Left kidney (tissue), 2 donors: ENCODE results near the gene STK38L. TPM values are rescaled to one million over a fixed set of nuclear protein-coding genes. Genes with fewer than 3 reads are reported as not detected.

Experiments
- DNase-seq: peaks from one replicate; pipeline ENCODE4 v3.0.0-alpha.2; 2013
- polyA plus RNA-seq: library from polyadenylated mRNA; unstranded; fragments of 120-200 nt; gene quantifications from one replicate; pipeline ENCODE4 v1.2.1, GENCODE V29; 2013; ENCODE audit not compliant: insufficient read length

The STK38L gene
- polyA plus RNA-seq, 1 donor, result 49.0 TPM

GRCh38 chr12:27274706-27275105 lies 30.6 kb downstream of the STK38L start:
- DNase-seq, result no peak

- no peak for DNase-seq
Observed at GRCh38 chr12:27276275-27276674, 32.2 kb downstream of the STK38L start.

DNA sequence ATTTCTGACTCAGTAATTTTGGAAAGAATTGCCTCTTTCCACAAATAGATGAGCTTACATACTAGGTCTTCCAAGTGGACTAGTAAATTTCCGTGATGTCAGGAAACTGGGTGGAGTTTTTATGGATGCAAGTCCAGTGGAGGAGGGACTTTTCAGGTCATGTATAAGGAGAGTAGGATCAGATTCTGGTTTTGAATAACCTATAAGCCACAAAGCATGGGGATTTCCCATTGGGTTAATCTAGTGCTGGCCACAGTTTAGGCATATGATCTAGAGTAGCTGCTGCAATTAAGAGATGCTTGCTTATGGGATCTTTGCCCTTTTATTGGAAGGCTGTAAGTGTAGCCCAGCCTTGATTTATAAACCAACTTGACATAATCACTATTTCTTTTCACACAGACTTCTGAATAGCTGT lies 33.8 kb downstream of the STK38L start:
- no peak for DNase-seq

DNA sequence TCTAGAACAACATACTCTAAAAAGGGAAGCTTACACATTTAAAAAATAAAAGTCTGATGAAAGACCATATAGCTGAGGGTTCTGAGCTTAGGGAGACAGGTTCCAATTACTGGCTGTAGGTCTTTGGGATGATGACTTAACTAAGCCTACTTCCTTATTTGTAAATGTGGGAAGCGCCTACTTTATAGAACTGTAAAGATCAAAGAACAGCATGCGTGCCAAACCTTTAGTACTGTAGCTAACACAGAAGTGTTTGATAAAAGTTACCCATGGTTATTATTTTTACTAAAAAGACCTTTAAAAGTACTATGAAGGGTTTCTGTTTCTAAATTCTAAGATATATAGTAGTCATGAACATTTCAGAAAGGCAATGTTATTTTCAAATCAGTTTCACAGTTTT lies 35.7 kb downstream of the STK38L start:
- no peak for DNase-seq

GRCh38 chr12:27280412-27280811 lies 36.3 kb downstream of the STK38L start:
- DNase-seq, result no peak

DNA sequence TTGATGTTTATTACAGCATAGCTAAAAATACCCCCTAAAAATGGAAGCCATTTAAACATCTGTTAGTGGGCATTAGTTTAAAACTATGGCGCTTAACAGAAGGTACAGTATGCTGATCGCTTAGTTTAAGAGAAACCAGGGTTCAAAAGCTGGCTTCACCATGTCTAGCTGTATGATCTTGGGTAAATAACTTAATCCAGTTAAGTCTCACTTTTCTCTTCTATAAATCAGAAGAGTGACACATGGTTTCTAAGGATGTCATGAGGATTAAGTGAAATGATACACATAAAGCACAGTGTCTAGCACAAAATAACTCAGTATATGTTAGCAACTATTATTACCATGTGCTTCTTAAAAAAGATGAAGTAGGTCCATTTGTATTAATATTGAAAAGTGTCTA lies 38.7 kb downstream of the STK38L start:
- no peak for DNase-seq

DNA sequence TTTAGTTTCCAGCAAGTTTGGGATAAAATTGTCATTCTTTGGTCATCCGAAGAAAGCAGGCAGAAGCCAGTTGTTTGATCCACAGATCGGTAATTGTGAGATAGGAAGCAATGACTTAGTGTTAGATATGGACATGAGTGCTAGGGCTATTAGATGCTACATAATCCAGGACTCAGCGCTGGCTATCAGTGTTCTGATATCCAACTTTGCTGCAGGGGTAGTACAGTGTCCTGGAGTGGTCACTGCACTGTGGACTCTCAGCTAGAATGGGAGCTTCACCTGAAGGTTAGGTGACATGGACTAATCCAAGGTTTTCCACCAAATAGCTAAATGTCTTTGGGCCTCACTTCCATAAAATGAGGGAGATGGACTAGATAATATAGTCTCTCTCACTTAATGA lies 39.9 kb downstream of the STK38L start:
- no peak for DNase-seq

- DNase-seq, result no peak
Observed at GRCh38 chr12:27284751-27285150, 40.7 kb downstream of the STK38L start.

DNA sequence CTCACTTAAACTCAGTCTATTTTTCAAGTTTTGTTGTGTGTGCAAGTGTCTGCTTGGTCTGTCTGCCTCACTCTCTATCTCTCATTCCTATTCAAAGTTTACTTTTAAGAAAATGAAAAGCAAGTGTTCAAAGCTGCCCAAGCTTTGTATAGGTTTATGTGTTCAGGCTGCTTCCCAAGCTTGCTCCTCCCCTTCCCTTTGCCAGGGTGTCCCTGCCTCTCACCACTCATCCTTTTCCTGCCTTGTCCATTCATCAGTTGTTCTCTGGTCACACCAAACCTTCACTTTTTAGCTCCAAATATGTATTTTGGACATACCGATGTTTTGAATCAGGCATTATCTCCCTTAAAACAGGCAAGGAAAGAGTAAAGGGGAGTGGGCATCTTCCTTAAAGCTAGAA lies 41.3 kb downstream of the STK38L start:
- no peak for DNase-seq

- no peak for DNase-seq
Observed at GRCh38 chr12:27289414-27289813, 45.3 kb downstream of the STK38L start.

- no peak for DNase-seq
Observed at GRCh38 chr12:27290501-27291168, 46.5 kb downstream of the STK38L start.

- no peak for DNase-seq
Observed at GRCh38 chr12:27291862-27292261, 47.8 kb downstream of the STK38L start.

GRCh38 chr12:27292718-27293117 lies 48.6 kb downstream of the STK38L start:
- DNase-seq, result no peak

DNA sequence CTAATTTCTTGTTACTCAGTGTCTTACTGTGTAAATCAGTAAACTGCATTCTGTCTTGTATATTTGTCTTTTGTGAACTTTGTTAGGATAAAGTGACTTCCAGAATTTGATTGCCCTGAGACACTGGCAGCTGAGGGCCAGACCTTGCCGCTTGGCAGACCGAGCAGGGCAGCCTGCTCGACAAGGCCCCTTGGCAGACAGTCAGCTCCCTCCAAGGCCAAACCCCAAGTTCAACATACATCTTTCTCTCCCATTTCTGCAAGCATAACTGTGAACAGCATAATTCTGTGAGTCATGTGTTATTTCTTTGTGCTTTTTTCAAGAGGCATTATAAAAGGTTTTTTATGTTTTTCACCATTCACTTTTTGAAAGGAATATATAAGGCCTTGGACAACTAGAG lies 49.4 kb downstream of the STK38L start:
- DNase-seq, result no peak

GRCh38 chr12:27296674-27297073 lies 52.6 kb downstream of the STK38L start:
- DNase-seq, result no peak

- DNase-seq, result no peak
Observed at GRCh38 chr12:27297566-27297965, 53.5 kb downstream of the STK38L start.

DNA sequence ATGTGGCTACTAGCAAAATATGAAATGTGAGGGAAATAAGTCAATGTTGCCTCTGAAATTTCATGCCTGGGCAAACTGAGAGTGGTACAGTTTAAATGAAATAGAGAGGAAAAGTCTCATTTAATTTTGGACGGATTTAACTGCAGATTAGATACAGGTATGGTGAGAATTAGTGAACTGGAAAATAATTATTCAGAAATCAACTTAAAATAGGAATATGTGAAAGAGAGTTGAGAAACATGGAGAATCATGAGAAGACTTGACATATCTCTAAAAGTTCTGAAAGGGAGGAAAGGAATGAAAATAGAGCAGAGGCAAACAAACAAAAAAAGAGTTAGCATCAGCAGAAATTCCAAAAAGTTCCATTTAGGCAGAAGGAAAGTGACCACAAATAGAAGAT lies 55.0 kb downstream of the STK38L start:
- DNase-seq, result no peak

- DNase-seq, result no peak
Observed at GRCh38 chr12:27300226-27300625, 56.1 kb downstream of the STK38L start.

DNA sequence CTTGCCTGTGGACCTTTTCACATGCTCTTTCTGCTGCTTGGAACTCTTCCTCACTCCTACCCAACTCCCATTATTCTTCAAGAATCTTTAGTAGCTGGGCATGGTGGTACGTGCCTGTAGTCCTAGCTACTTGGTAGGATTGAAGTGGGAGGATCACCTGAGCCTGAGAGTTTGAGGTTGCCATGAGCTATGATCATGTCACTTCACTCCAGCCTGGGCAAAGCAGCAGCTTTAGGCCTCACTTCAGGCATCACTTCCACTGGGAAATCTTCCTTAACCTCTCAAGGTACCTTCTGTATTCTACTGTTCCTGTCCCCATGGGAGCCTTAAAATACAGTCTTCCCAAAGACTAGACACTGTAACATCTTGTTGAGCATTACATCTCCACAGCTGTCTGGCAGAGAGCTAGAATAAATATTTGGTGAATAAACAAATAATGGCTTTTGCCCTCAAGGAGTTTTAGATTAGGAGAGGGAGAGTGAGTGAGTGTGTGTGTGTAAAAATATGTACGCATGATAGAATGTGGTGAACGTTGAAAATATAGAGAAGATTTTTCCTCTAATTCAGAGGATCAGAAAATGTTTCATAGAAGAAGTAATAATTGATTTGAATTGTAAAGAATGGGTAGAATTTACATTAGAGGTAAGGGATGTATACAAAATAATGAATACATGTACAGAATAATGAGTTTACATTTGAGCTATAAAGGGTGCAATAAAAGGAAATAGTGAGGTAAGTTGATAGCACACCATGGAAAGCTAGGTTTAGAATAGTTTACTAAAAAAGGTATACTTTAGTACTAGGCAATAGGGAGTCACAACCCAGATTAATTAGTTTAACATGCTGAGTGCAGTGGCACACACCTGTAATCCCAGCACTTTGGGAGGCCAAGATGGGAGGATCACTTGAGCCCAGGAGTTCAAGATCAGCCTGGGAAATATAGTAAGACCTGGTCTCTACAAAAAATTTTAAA lies 59.3 kb downstream of the STK38L start:
- DNase-seq, result no peak

DNA sequence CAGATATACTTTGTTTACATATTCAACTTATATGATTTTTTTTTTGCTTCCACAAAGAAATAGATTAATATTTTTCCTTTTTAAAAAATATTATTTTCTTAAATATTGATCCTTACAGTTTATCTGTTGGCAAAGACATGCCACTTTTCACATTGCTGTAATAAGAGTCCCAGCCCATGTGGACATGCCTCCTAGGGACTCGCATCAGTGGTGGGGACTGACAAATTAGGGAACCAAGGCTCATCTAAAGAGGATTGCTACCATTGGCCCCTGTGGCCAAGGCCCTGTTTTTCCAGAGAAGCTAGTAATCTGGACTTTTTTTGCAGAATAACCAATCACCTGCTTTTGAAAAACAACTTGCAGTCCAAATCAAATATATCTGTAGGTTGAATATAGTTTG lies 60.8 kb downstream of the STK38L start:
- no peak for DNase-seq

DNA sequence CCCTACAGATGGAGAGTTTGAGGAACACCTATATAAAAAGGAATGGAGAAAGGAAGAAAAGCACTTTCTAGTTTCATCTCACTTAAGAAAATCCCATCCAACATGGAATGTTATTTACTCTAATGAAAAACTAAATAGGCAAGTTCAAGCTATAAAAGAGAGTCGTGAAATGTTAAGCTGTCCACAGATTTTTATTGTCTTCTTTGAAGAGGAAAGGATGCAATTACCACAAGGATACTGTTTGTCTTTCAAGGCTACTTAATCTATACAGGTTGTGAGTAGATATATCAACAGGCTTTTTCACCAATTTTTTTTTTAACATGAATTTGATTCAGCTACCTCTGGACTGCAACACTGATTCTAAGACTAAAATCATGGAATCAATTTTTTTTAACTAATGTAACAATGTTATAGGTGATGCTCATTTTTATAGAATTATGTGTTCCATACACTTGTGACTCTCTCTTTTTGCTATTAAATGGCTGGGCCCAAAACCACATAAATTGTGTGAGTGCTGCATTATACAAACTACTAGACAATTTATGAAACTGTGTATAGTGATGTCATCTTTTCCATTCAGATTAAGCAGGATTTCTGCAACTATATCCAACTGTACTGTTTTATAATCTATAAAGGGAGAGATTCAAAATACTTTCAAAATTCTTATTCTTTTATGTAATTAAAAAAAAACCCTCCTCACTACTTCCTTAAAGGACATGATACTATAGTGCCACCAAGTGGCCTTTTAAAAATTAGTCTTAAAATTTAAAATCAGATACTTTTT lies 61.8 kb downstream of the STK38L start:
- no peak for DNase-seq

DNA sequence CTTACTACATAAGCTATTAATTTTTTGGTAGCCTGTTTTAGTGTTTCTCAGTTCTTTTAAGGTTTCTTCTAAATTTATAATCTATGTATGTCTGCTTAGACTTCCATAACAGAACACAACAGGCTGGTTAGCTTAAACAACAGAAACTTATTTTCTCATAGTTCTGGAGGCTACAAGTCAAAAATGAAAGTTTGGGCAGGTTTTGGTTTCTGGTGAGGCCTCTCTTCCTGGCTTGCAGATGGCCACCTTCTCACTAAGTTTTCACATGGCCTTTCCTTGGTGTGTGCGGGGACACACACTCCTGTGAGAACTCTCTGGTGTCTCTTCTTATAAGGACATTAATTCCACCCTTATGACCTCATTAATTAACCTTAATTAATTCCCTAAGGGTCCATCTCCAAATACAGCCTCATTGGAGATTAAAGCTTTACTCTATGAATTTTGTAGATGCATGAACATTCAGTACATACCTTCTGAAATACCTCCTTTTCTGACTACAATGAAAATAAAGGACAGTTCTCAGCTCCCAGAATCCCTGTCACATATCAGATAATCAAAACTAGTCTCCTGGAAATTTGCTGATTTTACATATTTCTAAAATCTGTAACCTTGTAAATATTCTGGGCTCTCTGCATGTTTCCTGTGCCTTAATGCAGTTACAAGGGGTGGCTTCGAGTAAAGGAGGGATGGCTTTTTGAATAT lies 65.4 kb downstream of the STK38L start:
- no peak for DNase-seq
